Left lobe of liver (tissue), 2 donors: ENCODE measurements around the gene BCAS3. TPM values are rescaled to one million over a fixed set of nuclear protein-coding genes. Genes with fewer than 3 reads are reported as not detected.

Source experiments
- ATAC-seq: fragments of 200-7000 bp; cut with Tn5 transposase; one replicate; pipeline ENCODE4 v1.9.1; 2020; ENCODE audit warnings: mild to moderate bottlenecking, moderate library complexity
- DNase-seq: peaks from one replicate; pipeline ENCODE4 v3.0.0-alpha.2; 2020; ENCODE audit warnings: low spot score
- total RNA-seq: library from RNA; stranded (reverse); gene quantifications from one replicate; pipeline ENCODE4 v1.2.1, GENCODE V29; 2021
- donor health status: DM: no; HTN: no; CAD: no; lungs with moderate emphysema.
- donor health status: DM: no; HTN: yes; CAD: no.

BCAS3 gene
- total RNA-seq, 1 donor from 2014 or later: 20.9 TPM

GRCh38 chr17:61209106-61209439 lies 531.4 kb downstream of the BCAS3 start:
- DNase-seq (no peak), ATAC-seq (no peak)

- no peak for ATAC-seq
- DNase-seq: no peak
These were observed 531.9 kb downstream of the BCAS3 start for GRCh38 chr17:61209525-61209924.

- ATAC-seq (no peak), DNase-seq (no peak)
These were observed 533.6 kb downstream of the BCAS3 start for GRCh38 chr17:61211236-61211635.

GRCh38 chr17:61212655-61213054 lies 535.0 kb downstream of the BCAS3 start:
- ATAC-seq (no peak), DNase-seq (no peak)

- no peak for ATAC-seq
- DNase-seq: no peak
These were observed 537.1 kb downstream of the BCAS3 start for GRCh38 chr17:61214753-61215152.

- no peak for ATAC-seq
- DNase-seq: no peak
These were observed 538.4 kb downstream of the BCAS3 start for GRCh38 chr17:61216066-61216465.

- no peak for ATAC-seq
- DNase-seq: no peak
These were observed 540.3 kb downstream of the BCAS3 start for GRCh38 chr17:61217878-61218437.

- DNase-seq: no peak
- ATAC-seq: no peak
These were observed 540.8 kb downstream of the BCAS3 start for GRCh38 chr17:61218438-61218837.

GRCh38 chr17:61219460-61219859 lies 541.8 kb downstream of the BCAS3 start:
- ATAC-seq: no peak
- no peak for DNase-seq

- DNase-seq: no peak
- ATAC-seq: no peak
These were observed 543.5 kb downstream of the BCAS3 start for GRCh38 chr17:61221181-61221580.

- DNase-seq (no peak), ATAC-seq (no peak)
These were observed 544.2 kb downstream of the BCAS3 start for GRCh38 chr17:61221597-61222471.

GRCh38 chr17:61223725-61224124 lies 546.1 kb downstream of the BCAS3 start:
- ATAC-seq (no peak), DNase-seq (no peak)

GRCh38 chr17:61225178-61225882 lies 547.7 kb downstream of the BCAS3 start:
- DNase-seq: no peak
- peak; percentile 68 for ATAC-seq

GRCh38 chr17:61227866-61228265 lies 550.2 kb downstream of the BCAS3 start:
- DNase-seq (no peak), ATAC-seq (no peak)

GRCh38 chr17:61230461-61230860 lies 552.8 kb downstream of the BCAS3 start:
- ATAC-seq (no peak), DNase-seq (no peak)

GRCh38 chr17:61230972-61231820 lies 553.5 kb downstream of the BCAS3 start:
- DNase-seq (no peak), ATAC-seq (no peak)

- ATAC-seq: no peak
- no peak for DNase-seq
These were observed 555.2 kb downstream of the BCAS3 start for GRCh38 chr17:61232871-61233270.

- ATAC-seq (no peak), DNase-seq (no peak)
These were observed 556.5 kb downstream of the BCAS3 start for GRCh38 chr17:61233991-61234750.

- no peak for DNase-seq
- peak; percentile 10 for ATAC-seq
These were observed 557.6 kb downstream of the BCAS3 start for GRCh38 chr17:61235001-61235826.

- no peak for DNase-seq
- ATAC-seq: peak; percentile 98
These were observed 558.2 kb downstream of the BCAS3 start for GRCh38 chr17:61235827-61236197.
